Amniotic stem cell (primary cell): Measurements from ENCODE around the gene SCYGR3.
A peak's percentile ranks its signal among the peaks of the same experiment; 100 is the strongest.

Experiments used
- DNase-seq: peaks from one replicate; lab custom pipeline; 2025; lab: John Stamatoyannopoulos, UW

Gene SCYGR3, protein sequence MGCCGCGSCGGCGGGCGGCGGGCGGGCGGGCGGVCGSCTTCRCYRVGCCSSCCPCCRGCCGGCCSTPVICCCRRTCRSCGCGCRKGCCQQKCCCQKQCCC

GRCh38 chr2:227614740-227615139 is at the start of gene SCYGR3:
SCYGR3 (minus strand) TSS chr2:227614840; CDS start chr2:227614840, 0 bp downstream.
- DNase-seq, result no peak

DNA sequence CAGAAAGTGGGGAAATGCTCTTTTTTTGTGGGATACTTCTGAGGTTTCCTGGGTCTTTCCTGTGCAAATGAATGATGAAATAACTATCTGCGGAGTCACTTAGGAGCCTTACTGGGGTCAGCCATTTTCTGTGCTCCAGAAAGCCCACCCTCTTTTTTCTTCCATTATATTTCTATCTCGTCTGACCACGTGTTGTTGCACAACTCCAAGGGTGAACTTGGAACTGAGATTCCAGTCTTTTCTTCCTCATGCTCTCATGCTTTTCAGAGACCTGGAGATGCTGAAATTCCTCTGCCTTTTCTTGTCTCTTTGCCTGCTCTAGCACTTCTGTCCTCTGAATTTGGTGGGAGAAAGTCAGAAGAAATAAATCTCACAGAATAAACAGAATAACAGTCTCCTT is 47.2 kb upstream of the SCYGR3 start:
- DNase-seq, result no peak

- DNase-seq, result no peak
Measured at GRCh38 chr2:227661025-227661649, 46.5 kb upstream of the SCYGR3 start.

GRCh38 chr2:227657199-227657845 is 42.7 kb upstream of the SCYGR3 start:
- no peak for DNase-seq

GRCh38 chr2:227655454-227655853 is 40.8 kb upstream of the SCYGR3 start:
- DNase-seq, result peak; percentile 66

GRCh38 chr2:227654426-227654825 is 39.8 kb upstream of the SCYGR3 start:
- no peak for DNase-seq

- DNase-seq, result no peak
Measured at GRCh38 chr2:227653419-227653818, 38.8 kb upstream of the SCYGR3 start.

- DNase-seq, result no peak
Measured at GRCh38 chr2:227643990-227644551, 29.4 kb upstream of the SCYGR3 start.

DNA sequence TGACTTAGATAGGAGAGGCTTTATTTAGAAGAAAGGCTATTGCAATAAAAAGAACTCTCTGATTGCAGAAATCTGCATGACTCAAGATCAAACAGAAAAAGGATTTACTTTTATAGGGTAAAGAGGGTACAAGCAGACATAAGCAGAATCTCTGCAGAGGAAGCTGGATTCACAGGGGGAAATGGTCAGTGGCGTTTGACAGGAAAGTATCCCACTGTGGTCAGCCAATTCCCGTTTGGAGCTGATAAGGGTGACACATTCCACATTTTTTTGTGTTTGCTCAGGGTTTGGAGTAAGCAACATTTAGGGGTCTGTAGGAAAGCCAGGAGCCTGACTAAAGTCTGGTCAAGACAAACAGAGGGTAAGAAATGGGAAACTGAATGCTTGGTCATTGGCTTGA is 28.0 kb upstream of the SCYGR3 start:
- no peak for DNase-seq

GRCh38 chr2:227634201-227634600 is 19.6 kb upstream of the SCYGR3 start:
- DNase-seq, result no peak

GRCh38 chr2:227632827-227633226 is 18.2 kb upstream of the SCYGR3 start:
- no peak for DNase-seq

DNA sequence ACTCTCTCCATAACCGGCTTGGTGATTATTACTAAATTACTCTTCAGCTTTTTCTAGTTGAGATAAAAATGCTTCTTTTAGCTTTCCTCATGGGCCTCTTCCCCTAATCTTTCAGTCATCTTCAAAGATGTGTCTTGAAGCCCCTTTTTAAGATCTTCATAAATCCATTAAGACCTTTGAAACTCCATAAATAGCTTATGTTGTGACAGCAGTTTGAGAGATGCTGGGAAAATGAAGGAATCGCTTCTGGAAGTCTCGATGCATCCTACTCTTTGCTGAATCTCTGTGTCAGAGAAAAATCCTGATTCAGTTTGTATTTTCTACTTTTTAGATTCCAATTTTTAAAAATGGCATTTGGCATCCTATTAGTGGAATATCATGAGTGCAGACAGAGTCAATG is 15.7 kb upstream of the SCYGR3 start:
- no peak for DNase-seq

GRCh38 chr2:227629435-227629834 is 14.8 kb upstream of the SCYGR3 start:
- DNase-seq, result no peak

GRCh38 chr2:227627769-227628168 is 13.1 kb upstream of the SCYGR3 start:
- DNase-seq, result no peak

DNA sequence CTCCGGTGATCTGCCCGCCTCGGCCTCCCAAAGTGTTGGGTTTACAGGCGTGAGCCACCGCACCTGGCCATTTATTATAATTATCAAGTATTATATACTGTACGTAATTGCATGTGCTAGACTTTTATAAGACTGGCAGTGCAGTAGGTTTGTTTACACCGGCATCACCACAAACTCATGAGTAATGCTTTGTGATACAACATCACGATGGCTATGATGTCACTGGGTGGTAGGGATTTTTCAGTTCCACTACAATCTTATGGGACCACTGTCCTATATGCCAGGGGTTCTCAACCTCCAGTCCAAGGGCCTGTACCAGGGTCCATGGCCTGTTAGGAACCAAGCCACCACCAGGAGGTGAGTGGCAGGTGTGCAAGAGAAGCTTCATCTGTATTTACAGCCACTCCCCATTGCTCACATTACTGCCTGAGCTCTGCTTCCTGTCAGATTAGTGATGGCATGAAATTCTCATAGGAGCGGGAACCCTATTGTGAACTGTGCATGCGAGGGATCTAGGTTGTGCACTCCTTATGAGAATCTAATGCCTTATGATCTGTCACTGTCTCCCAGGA is 12.0 kb upstream of the SCYGR3 start:
- no peak for DNase-seq

GRCh38 chr2:227625420-227625819 is 10.8 kb upstream of the SCYGR3 start:
- no peak for DNase-seq

DNA sequence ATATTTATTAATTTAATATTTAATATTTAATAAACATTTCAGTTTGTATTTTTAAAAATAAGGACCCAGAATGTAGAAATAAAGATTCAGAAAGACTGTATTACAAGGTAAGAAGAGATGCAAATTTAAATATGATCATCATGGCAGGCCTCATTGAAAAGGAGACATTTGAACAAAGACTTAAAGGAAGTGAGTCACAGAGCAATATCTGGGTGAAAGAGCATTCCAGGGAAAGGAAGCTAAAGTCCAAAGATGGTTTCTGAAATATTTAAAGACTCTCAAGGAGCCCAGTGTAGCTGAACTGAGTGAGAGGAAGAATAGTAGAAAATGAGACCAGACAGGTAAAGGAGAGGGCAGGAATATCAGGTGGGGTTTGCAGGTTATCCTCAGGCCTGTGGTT is 8.6 kb upstream of the SCYGR3 start:
- peak; percentile 7 for DNase-seq

DNA sequence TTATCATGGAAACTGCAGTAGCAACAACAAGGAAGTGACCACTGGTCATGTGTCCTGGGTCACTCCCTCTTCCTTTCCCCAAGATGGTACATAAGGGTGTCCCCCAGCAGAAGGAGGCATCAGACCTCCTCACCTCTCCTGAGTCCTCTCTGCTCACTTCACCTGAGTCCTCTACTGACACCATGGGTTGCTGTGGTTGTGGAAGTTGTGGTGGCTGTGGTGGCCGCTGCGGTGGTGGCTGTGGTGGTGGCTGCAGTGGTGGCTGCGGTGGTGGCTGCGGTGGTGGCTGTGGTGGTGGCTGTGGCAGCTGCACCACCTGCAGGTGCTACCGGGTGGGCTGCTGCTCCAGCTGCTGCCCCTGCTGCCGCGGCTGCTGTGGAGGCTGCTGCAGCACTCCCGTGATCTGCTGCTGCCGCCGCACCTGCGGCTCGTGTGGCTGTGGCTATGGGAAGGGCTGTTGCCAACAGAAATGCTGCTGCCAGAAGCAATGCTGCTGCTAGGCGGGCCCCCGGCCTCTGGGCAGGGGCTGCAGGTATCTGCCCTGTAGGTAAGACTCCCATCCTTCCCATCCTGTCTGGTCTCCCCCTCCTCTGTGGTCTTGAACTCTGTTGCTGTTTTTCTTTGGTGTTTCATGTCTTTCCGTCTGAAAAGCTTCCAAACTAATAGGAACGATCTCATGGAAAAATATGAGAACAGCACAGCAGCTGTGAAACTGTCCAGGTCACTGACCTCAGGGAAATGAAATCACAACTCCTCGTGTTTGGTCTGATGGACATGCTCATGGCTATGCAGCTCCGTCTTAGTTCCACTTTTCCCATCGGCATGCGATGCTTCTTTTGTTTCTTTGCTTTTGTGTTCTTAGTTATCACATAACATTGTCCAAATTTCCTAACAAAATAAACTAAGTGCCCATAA is 2.9 kb upstream of the SCYGR3 start, which contains the start of gene SCYGR4:
SCYGR4 (plus strand) TSS at position 183 of the 915 bp plus-strand sequence; CDS start at position 183, 0 bp downstream.
- DNase-seq, result no peak

- no peak for DNase-seq
Measured at GRCh38 chr2:227616631-227617030, 2.0 kb upstream of the SCYGR3 start.

DNA sequence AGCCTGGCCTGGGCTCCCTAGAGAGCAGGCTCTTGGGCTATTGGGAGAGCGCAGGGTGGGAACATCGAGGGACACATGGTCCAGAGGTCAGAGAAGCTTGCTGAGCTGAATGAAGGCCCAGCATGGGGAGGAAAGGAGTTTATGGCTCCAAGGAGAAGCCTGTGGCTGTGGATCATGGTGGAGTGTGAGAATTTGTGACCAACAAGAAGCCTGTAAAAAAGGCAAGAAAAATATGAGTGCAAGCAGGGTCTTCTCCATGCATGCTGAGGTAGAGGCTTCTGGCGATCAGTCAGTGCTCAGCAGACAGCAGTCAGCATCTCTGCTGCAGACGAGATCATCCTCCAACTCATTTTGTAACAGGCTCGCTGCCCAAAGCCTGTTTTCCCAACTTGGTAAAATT is 1.3 kb upstream of the SCYGR3 start:
- no peak for DNase-seq

DNA sequence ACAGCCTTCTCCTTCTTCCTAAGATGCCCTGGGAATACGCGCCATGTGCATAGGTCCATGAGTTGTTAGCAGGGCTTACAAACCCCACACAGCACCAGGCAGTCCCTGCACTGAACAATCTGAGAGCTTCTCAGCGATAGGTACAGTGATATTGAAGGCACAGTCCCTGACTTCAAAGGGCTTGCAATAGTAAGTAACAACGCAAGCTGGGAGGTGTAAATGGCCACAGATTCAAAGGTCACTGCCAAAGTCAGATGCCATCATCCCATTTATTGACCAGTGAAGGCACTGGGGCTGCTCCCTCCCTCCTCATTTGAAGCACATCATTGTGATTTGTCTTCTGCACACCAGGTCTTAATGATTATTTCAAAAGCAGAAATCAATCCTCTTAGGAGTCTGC is 541 bp upstream of the SCYGR3 start:
- DNase-seq, result no peak

- DNase-seq, result no peak
Measured at GRCh38 chr2:227614246-227614645, 394 bp downstream of the SCYGR3 start.
